Heart left ventricle (tissue), 16 donors: ENCODE results near the gene PDE5A. TPM values are rescaled to one million over a fixed set of nuclear protein-coding genes. Genes with fewer than 3 reads are reported as not detected.

Experiments used
- ATAC-seq, 4 donors: fragments of 200-7000 bp; cut with Tn5 transposase; one replicate each; pipeline ENCODE4 v1.9.1; 2020 to 2022; ENCODE audit warnings: moderate library complexity in 4 of 4, mild to moderate bottlenecking in 3 of 4, moderate number of reproducible peaks in 1 of 4
- DNase-seq, 5 donors: peaks; one replicate each; pipeline ENCODE4 v3.0.0-alpha.2; 2020
- H3K27ac ChIP-seq, 12 donors: fragments of 200-600 bp; sonication (generic) in 4 of 12; one replicate each; pipeline versions ENCODE4 v1.5.0 to v1.8.0; 2016 to 2022; ENCODE audit warnings: mild to moderate bottlenecking in 2 of 12
- H3K27me3 ChIP-seq, 9 donors: fragments of 200-600 bp; sonication (generic) in 2 of 9; one replicate each; pipeline versions ENCODE4 v1.5.1 to v1.8.0; 2016 to 2022; ENCODE audit warnings: mild to moderate bottlenecking in 3 of 9
- H3K36me3 ChIP-seq, 9 donors: fragments of 200-600 bp; sonication (generic) in 2 of 9; one replicate each; pipeline versions ENCODE4 v1.5.0 to v1.8.0; 2018 to 2022; ENCODE audit warnings: mild to moderate bottlenecking in 2 of 9
- H3K4me1 ChIP-seq, 12 donors: fragments of 200-600 bp; sonication (generic) in 4 of 12; one replicate each; pipeline versions ENCODE4 v1.5.0 to v1.8.0; 2016 to 2022; ENCODE audit warnings: mild to moderate bottlenecking in 3 of 12
- H3K4me3 ChIP-seq, 12 donors: fragments of 200-600 bp; sonication (generic) in 4 of 12; one replicate each; pipeline versions ENCODE4 v1.5.0 to v1.8.0; 2017 to 2022; ENCODE audit warnings: mild to moderate bottlenecking in 9 of 12, moderate library complexity in 4 of 12
- H3K9me3 ChIP-seq, 12 donors: fragments of 200-600 bp; sonication (generic) in 4 of 12; one replicate each; pipeline versions ENCODE4 v1.5.0 to v1.8.0; 2016 to 2022; ENCODE audit warnings: mild to moderate bottlenecking in 1 of 12
- POLR2A ChIP-seq, 2 donors: fragments of 450-650 bp; IDR thresholded peaks; one replicate each; pipeline ENCODE4 v1.6.1; 2017; ENCODE audit warnings: antibody characterized with exemption in 2 of 2, mild to moderate bottlenecking in 2 of 2, moderate library complexity in 2 of 2
- WGBS, 4 donors: extraction: QIAGEN DNeasy Blood & Tissue Kit in 2 of 4; methylation state at CpG; one replicate each; pipeline versions ENCODE4 v1.1.5 to v1.1.7; 2013 to 2018; 5-methylcytosine and 5-hydroxymethylcytosine counted together
- intact Hi-C, 10 donors: fragments of 100-400 bp; cut with DNase I; formaldehyde crosslinking; loops; one replicate each; pipeline versions ENCODE4 v1.11.1 to v1.14.2; 2022
- polyA plus RNA-seq, 2 donors: library from polyadenylated mRNA; stranded (reverse); fragments of 200-250 nt; gene quantifications; one replicate each; pipeline ENCODE4 v1.2.3, GENCODE V29; 2013
- total RNA-seq, 9 donors: library from RNA; depleted of rRNA in 2 of 9; stranded (reverse); fragments of >200 nt in 2 of 9; fragmentation: NEBNext Ultra II Directional in 3 of 9; extraction: Animal tissue kit (Norgen Biotek cat#: 25700) in 3 of 9; gene quantifications; one replicate each; pipeline versions ENCODE4 v1.1.0 to v1.2.4, GENCODE V29; 2016 to 2023
- TF ChIP-seq, protein P1 (sequence below), 12 donors: fragments of 200-600 bp; sonication (generic) in 4 of 12; IDR thresholded peaks; one replicate each; pipeline versions ENCODE4 v1.5.0 to v1.8.0; 2018 to 2022; ENCODE audit warnings: antibody characterized with exemption in 12 of 12, mild to moderate bottlenecking in 5 of 12
- donor health status: ischemic (EF 13 %, LVEDD 7.1; RV severe dilation, severe dysfunction).
- donor health status: healthy with polysubstance abuse.
- donor health status: DM: no; HTN: yes; CAD: no.
- donor health status: DM: no; HTN: no; CAD: no.
- donor health status: ischemic (EF 25% LVEDD 6.9; RV normal size, moderate dysfunction).
- donor health status: ischemic (EF 25% LVEDD 5.7; RV mildly dilated, moderate dysfunction).
- donor health status: healthy.
- donor health status: DM: yes; HTN: yes; CAD: no.
- donor health status: ischemic (EF 35%, LVEDD 5.7; RV mildly dilated, moderate dysfunction).
- donor health status: nonischemic (EF 11% LVEDD 7.7; RV severe dilation, severe dysfunction).
- donor health status: DM: yes; HTN: yes; CAD: no.
- donor health status: PGD.
- donor health status: ischemic (EF 29% LVEDD 5.4; RV normal size, mild dysfunction).
- donor health status: nonischemic (EF 23%, LVEDD 6.1; RV moderate dilation, normal function).

The PDE5A gene
- total and polyA plus RNA-seq, 11 donors, result 1.6 to 20.6 (median 7.3) TPM

GRCh38 chr4:119550857-119551532 lies 77.6 kb downstream of the PDE5A start:
- peaks cover 0 to 16% (median 3%) of the 10 kb centered on the region in 12 donors for H3K4me1 ChIP-seq
- 83 to 87% (median 85%) methylated on average over 2 of the region's 2 CpGs for WGBS, 4 donors
- TF ChIP-seq, protein P1, sequence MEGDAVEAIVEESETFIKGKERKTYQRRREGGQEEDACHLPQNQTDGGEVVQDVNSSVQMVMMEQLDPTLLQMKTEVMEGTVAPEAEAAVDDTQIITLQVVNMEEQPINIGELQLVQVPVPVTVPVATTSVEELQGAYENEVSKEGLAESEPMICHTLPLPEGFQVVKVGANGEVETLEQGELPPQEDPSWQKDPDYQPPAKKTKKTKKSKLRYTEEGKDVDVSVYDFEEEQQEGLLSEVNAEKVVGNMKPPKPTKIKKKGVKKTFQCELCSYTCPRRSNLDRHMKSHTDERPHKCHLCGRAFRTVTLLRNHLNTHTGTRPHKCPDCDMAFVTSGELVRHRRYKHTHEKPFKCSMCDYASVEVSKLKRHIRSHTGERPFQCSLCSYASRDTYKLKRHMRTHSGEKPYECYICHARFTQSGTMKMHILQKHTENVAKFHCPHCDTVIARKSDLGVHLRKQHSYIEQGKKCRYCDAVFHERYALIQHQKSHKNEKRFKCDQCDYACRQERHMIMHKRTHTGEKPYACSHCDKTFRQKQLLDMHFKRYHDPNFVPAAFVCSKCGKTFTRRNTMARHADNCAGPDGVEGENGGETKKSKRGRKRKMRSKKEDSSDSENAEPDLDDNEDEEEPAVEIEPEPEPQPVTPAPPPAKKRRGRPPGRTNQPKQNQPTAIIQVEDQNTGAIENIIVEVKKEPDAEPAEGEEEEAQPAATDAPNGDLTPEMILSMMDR (IDR thresholded peaks at IDR 0.05), result no peak
- TF ChIP-seq POLR2A (IDR thresholded peaks at IDR 0.05), result no peak
- no peak overlapping the region for H3K4me3 ChIP-seq
- ATAC-seq, result peak; percentile 55 to 77 (median 66)
- peak overlapping the region in 2 of 12 donors; percentile 9 to 32 for H3K27ac ChIP-seq
- no peak for DNase-seq
- H3K27me3 ChIP-seq, result no peaks in the 10 kb centered on the region
- intact Hi-C loops, result no loop called here
- H3K36me3 ChIP-seq, result peaks cover 0 to 63% (median 0%) of the 10 kb centered on the region in 9 donors
- no peaks in the 10 kb centered on the region for H3K9me3 ChIP-seq

DNA sequence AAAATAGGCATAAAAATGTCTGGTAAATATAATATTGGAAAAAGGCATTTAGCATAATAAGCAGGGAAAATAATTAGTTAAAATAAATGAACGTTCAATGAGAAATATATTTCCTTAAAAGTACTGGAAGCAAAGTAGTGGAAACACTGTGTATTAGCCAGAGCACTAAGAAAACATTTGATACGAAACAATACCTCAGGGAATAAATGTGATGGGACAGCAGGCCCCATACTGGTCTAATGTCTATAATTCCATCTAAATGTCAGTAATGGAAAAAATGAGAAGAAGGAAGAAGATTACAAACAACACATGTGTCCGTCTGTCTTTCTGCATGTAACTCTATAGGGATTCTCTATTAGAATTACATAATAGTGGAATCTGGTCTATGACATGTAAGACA lies 79.0 kb downstream of the PDE5A start:
- intact Hi-C loops, result no loop called here
- Histone ChIP-seq H3K27me3 (no peaks in the 10 kb centered on the region), H3K9me3 (no peaks in the 10 kb centered on the region), H3K4me1 (peaks cover 0 to 16% (median 3%) of the 10 kb centered on the region in 12 donors), H3K4me3 (no peak overlapping the region), H3K36me3 (peaks cover 0 to 50% (median 0%) of the 10 kb centered on the region in 9 donors), H3K27ac (peak overlapping the region in 4 of 12 donors; percentile 2 to 67 (median 28))
- TF ChIP-seq POLR2A (IDR thresholded peaks at IDR 0.05), result no peak
- TF ChIP-seq, protein P1 (IDR thresholded peaks at IDR 0.05), result no peak
- ATAC-seq, result peak in 2 of 4 donors; percentile 18 to 53
- WGBS, 4 donors, result 67 to 75% (median 69%) methylated on average over 3 of the region's 3 CpGs
- DNase-seq, result no peak

DNA sequence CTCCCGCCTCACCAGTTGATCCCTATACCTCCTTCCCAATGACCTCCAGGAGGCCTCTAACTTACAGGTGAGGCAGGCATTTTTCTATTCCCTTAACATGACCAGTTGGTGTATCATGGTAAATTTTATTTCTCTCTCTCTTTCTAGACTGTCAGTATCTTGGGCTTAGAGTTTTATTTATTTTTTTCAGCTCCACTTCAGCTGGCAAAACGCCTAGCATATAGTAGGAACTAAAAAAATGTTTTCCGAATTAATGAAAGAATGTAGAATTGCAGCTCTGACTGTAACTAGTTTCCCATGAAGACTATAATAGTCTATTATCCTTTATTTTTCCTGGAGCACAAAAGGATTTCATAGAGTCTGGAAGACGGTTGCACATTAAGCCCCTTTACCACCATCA lies 84.8 kb downstream of the PDE5A start:
- peaks cover 0 to 7% (median 0%) of the 10 kb centered on the region in 12 donors for H3K4me1 ChIP-seq
- no peaks in the 10 kb centered on the region for H3K27me3 ChIP-seq
- peak overlapping the region in 9 of 12 donors; percentile 10 to 51 (median 36) for H3K27ac ChIP-seq
- peaks cover 0 to 48% (median 2%) of the 10 kb centered on the region in 9 donors for H3K36me3 ChIP-seq
- no peak for TF ChIP-seq POLR2A (IDR thresholded peaks at IDR 0.05)
- TF ChIP-seq, protein P1 (IDR thresholded peaks at IDR 0.05), result no peak
- H3K4me3 ChIP-seq, result no peak overlapping the region
- ATAC-seq (no peak), DNase-seq (no peak)
- WGBS, 4 donors, result 80 to 85% (median 82%) methylated on average over 4 of the region's 4 CpGs
- H3K9me3 ChIP-seq, result no peaks in the 10 kb centered on the region
- intact Hi-C loops, result no loop called here

DNA sequence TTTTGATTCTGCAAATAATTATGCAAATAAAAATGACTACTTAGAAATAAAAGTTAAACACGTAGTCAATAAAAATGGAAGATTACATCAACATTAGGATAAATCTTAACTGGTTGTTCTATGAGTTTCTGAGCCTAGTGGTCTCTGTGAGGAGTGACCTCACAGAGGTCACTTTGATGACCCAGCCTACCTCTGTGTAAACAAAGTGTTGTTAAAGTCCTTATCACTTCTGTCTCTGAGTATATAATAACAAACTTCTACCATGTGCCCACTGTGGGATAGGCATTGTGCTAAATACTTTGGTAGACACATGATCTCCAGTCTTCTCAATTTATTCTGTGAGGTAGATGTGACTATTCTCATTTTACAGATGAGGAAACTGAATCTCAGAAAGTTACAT lies 85.4 kb downstream of the PDE5A start:
- no peak for ATAC-seq
- H3K27ac ChIP-seq, result peak overlapping the region in 10 of 12 donors; percentile 10 to 51 (median 36)
- TF ChIP-seq, protein P1 (IDR thresholded peaks at IDR 0.05), result no peak
- no peak for TF ChIP-seq POLR2A (IDR thresholded peaks at IDR 0.05)

More for the DNA sequence above, 85.4 kb downstream of the PDE5A start:
- no peaks in the 10 kb centered on the region for H3K27me3 ChIP-seq
- intact Hi-C loops, result no loop called here
- no peaks in the 10 kb centered on the region for H3K9me3 ChIP-seq
- no peak overlapping the region for H3K4me3 ChIP-seq
- 83 to 87% (median 85%) methylated on average over 1 of the region's 1 CpG for WGBS, 4 donors
- DNase-seq, result no peak
- H3K36me3 ChIP-seq, result peaks cover 0 to 51% (median 2%) of the 10 kb centered on the region in 9 donors
- peaks cover 0 to 7% (median 0%) of the 10 kb centered on the region in 12 donors for H3K4me1 ChIP-seq
